ENCODE results near the gene GPRC5C.

Gene GPRC5C

DNA sequence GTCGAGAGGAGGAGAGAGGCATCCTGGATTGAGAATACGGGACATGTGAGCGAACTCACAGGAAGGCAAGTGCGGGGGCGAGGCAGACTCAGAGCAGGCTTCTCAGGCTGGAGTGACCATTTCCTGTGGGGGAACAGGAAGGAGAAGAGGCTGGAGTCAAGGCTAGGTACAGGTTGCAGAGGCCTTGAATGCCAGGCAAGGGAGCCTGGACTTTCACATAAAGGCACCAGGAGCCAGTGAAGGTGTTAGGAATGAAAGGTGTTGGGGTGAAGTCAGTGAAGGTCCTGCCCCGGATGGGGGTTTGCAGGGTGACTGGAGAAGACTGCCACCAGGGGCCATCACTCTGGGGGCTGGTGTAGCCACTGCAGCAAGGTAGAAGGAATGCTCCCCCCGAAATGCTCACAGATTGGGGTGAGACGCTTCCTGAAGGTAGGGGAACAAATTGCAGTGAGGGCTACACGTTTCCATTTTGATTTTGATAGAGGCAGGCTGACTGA is 5.3 kb upstream of the GPRC5C start:
- Histone ChIP-seq H3K36me3 (no peaks in the 10 kb centered on the region), H3K9me3 (no peaks in the 10 kb centered on the region), H3K4me3 (no peak overlapping the region), H3K27me3 (no peaks in the 10 kb centered on the region), H3K4me1 (peaks cover 0 to 56% (median 37%) of the 10 kb centered on the region in 4 donors), H3K27ac (peak overlapping the region; percentile 93 to 100)
- TF ChIP-seq, protein P1, sequence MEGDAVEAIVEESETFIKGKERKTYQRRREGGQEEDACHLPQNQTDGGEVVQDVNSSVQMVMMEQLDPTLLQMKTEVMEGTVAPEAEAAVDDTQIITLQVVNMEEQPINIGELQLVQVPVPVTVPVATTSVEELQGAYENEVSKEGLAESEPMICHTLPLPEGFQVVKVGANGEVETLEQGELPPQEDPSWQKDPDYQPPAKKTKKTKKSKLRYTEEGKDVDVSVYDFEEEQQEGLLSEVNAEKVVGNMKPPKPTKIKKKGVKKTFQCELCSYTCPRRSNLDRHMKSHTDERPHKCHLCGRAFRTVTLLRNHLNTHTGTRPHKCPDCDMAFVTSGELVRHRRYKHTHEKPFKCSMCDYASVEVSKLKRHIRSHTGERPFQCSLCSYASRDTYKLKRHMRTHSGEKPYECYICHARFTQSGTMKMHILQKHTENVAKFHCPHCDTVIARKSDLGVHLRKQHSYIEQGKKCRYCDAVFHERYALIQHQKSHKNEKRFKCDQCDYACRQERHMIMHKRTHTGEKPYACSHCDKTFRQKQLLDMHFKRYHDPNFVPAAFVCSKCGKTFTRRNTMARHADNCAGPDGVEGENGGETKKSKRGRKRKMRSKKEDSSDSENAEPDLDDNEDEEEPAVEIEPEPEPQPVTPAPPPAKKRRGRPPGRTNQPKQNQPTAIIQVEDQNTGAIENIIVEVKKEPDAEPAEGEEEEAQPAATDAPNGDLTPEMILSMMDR (IDR thresholded peaks at IDR 0.05), result no peak
- intact Hi-C loops (cut with DNase I; ENCODE audit: low total_unique reads), result loop anchor here (5.0 kb wide), 1 partner anchor 44 kb away; no protein-coding TSS in a partner anchor
- no peak for DNase-seq

DNA sequence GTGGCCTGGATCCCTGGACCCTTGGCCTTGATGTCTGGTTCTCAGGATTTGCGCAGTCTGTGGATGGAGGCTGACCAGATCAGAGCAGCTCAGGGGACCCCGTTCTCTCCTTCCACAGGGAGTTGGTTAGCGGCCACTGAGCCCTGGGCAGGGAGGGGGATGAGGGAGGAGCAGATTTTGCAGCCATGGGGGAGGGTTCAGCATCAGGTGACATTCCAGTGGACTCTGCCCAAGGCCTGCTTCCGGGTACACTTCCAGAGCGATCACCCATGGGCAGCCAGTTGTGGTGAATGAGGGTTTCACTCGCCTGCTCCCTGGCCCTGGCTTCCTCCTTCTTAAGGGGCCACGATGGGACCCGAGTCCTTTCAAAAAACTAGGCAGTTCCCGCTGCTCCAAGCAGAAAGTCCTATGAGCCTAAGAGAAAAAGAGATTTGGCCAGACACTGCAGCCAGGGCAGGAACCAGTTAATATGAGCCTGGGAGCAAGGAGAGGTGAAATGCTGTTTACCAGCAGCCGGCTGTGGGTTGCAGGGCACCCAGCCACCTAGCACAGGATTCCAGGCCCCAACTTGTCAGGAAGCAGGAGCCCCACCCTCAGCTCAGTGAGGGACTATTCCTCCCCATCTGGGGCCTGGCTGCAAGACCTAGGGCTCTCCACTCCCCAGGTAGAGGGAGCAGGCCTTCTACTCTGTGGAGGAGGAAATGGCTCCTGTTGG is 4.7 kb upstream of the GPRC5C start:
- peaks cover 0 to 58% (median 37%) of the 10 kb centered on the region in 4 donors for H3K4me1 ChIP-seq
- peak overlapping the region; percentile 93 to 100 for H3K27ac ChIP-seq
- no peak overlapping the region for H3K4me3 ChIP-seq
- no peaks in the 10 kb centered on the region for H3K27me3 ChIP-seq
- DNase-seq, result peak in 1 of 2 donors; percentile 68
- no peaks in the 10 kb centered on the region for H3K36me3 ChIP-seq
- TF ChIP-seq, protein P1 (IDR thresholded peaks at IDR 0.05), result no peak
- intact Hi-C loops (cut with DNase I; ENCODE audit: low total_unique reads), result loop anchor here (5.0 kb wide), 1 partner anchor 45 kb away; no protein-coding TSS in a partner anchor
- H3K9me3 ChIP-seq, result no peaks in the 10 kb centered on the region

GRCh38 chr17:74427763-74428153 is 4.1 kb upstream of the GPRC5C start:
- intact Hi-C loops (cut with DNase I; ENCODE audit: low total_unique reads), result loop anchor here (5.0 kb wide), 1 partner anchor 45 kb away; no protein-coding TSS in a partner anchor
- Histone ChIP-seq H3K27ac (peak overlapping the region; percentile 93 to 100), H3K36me3 (no peaks in the 10 kb centered on the region), H3K9me3 (no peaks in the 10 kb centered on the region), H3K27me3 (no peaks in the 10 kb centered on the region), H3K4me3 (no peak overlapping the region), H3K4me1 (peaks cover 0 to 58% (median 37%) of the 10 kb centered on the region in 4 donors)
- TF ChIP-seq, protein P1 (IDR thresholded peaks at IDR 0.05), result no peak
- DNase-seq, result no peak

- H3K36me3 ChIP-seq, result no peaks in the 10 kb centered on the region
- H3K27me3 ChIP-seq, result no peaks in the 10 kb centered on the region
- H3K9me3 ChIP-seq, result no peaks in the 10 kb centered on the region
- peak overlapping the region; percentile 84 to 91 for H3K4me3 ChIP-seq
- no peak for DNase-seq
- intact Hi-C loops (cut with DNase I; ENCODE audit: low total_unique reads), result loop anchor here (5.0 kb wide), 1 partner anchor 47 kb away; no protein-coding TSS in a partner anchor
- TF ChIP-seq, protein P1 (IDR thresholded peaks at IDR 0.05), result no peak
- peaks cover 0 to 66% (median 41%) of the 10 kb centered on the region in 4 donors for H3K4me1 ChIP-seq
- H3K27ac ChIP-seq, result peak overlapping the region; percentile 93 to 100
These were observed 2.1 kb upstream of the GPRC5C start for GRCh38 chr17:74429604-74430384.

DNA sequence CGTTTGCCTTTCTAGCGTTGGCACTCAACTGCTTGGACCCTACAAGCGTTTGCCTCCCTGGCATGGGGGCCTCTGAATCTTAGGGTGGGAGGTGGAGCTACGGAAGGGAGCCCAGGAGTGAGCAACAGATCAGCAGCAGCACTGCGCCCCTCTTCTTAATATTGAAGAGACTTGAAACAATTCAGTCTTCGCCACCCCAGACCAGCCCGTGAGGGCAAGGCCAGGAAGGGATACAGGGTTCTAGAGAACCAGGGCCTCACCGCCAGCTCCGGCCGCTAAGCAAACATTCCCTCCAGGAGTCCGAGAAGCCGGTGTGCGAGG is 1.5 kb upstream of the GPRC5C start:
- DNase-seq, result peak in 1 of 2 donors; percentile 80
- Histone ChIP-seq H3K9me3 (no peaks in the 10 kb centered on the region), H3K36me3 (no peaks in the 10 kb centered on the region), H3K4me3 (peak overlapping the region; percentile 84 to 91), H3K27ac (peak overlapping the region; percentile 93 to 100), H3K27me3 (no peaks in the 10 kb centered on the region), H3K4me1 (peaks cover 0 to 69% (median 41%) of the 10 kb centered on the region in 4 donors)
- intact Hi-C loops (cut with DNase I; ENCODE audit: low total_unique reads), result no loop called here
- TF ChIP-seq, protein P1 (IDR thresholded peaks at IDR 0.05), result no peak
